Activated T-cell treated with anti-CD3 and anti-CD28 coated beads for 48 hours (primary cell): ENCODE data around the gene KAZN.

ENCODE experiments used
- DNase-seq: peaks from one replicate; pipeline ENCODE4 v3.0.0-alpha.2; 2020; ENCODE audit warnings: low read depth

The KAZN gene

GRCh38 chr1:14939527-14940284, 341.2 kb downstream of the KAZN start:
- DNase-seq: no peak

GRCh38 chr1:14940285-14940870, 341.9 kb downstream of the KAZN start:
- DNase-seq: no peak

- DNase-seq: no peak
Observed at GRCh38 chr1:14941864-14942263, 343.4 kb downstream of the KAZN start.

- DNase-seq: no peak
Observed at GRCh38 chr1:14944471-14944985, 346.0 kb downstream of the KAZN start.

GRCh38 chr1:14945132-14946010, 346.9 kb downstream of the KAZN start:
- no peak for DNase-seq

GRCh38 chr1:14946011-14946359, 347.5 kb downstream of the KAZN start:
- DNase-seq: no peak

- no peak for DNase-seq
Observed at GRCh38 chr1:14946684-14947238, 348.3 kb downstream of the KAZN start.

GRCh38 chr1:14947421-14947820, 348.9 kb downstream of the KAZN start:
- DNase-seq: no peak

GRCh38 chr1:14948112-14948652, 349.7 kb downstream of the KAZN start:
- no peak for DNase-seq

GRCh38 chr1:14949270-14949835, 350.9 kb downstream of the KAZN start:
- no peak for DNase-seq

- DNase-seq: no peak
Observed at GRCh38 chr1:14949836-14950713, 351.6 kb downstream of the KAZN start.

- DNase-seq: no peak
Observed at GRCh38 chr1:14951766-14952165, 353.3 kb downstream of the KAZN start.

GRCh38 chr1:14952626-14953314, 354.3 kb downstream of the KAZN start:
- no peak for DNase-seq

- DNase-seq: no peak
Observed at GRCh38 chr1:14954210-14954609, 355.7 kb downstream of the KAZN start.

GRCh38 chr1:14954930-14955329, 356.4 kb downstream of the KAZN start:
- no peak for DNase-seq

GRCh38 chr1:14955402-14955801, 356.9 kb downstream of the KAZN start:
- no peak for DNase-seq

- DNase-seq: no peak
Observed at GRCh38 chr1:14955976-14956375, 357.5 kb downstream of the KAZN start.

- DNase-seq: no peak
Observed at GRCh38 chr1:14956579-14957195, 358.2 kb downstream of the KAZN start.

- no peak for DNase-seq
Observed at GRCh38 chr1:14957375-14958098, 359.1 kb downstream of the KAZN start.
